Stimulated activated CD4-positive, alpha-beta T cell treated with anti-CD3 and anti-CD28 coated beads, Interleukin-2, amount 100 ng/mL, for 4 hours (primary cell): Measurements from ENCODE around the gene PRKAR1B.

Experiments
- DNase-seq: peaks from one replicate; pipeline ENCODE4 v3.0.0-alpha.2; 2020; ENCODE audit warnings: low read depth

The PRKAR1B gene

DNA sequence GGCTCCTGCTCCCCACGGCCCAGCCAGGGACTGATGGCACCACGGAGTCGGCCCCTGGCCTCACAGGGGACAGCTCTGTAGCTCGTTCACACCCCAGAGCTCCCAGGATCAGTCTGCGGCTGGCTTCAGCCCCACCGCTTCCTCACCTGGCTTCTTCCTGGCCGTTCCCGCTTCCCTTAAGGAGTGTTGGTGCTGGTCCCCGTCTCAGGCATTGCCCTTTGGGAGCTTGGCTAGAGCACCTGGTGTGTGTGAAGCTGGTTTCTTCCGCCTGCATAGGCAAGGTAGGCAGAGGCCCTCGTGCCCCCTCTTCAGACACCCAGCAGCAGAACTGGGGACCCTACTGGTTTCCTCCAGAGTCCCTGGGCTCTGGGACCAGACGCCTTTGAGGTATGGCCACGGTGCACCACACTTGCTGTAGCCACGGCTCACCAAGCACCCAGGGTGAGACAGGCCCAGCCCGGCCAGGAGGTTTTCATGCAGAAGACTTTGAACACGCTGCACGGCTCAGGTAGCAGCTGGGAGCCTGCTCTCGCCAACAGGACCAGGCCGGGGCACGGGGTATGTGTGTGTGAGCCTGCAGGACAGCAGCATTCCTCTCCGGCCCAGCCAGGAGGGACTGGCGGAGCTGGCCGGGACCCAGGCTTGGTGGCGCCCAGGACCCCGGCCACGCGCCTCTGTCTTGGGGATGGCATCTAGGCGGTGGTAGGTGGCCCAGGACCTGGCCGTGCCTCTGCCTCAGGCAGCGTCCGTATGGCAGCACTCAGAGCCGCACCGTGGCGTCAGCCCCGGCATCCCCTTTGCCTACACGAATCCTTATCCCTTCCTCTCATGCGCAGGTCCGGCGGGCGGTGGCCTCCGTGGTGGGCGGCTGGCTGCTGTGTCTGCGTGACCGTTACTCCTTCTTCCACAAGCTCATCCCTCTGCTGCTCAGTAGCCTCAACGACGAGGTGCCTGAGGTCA is 13.2 kb upstream of the PRKAR1B start:
- no peak for DNase-seq

DNA sequence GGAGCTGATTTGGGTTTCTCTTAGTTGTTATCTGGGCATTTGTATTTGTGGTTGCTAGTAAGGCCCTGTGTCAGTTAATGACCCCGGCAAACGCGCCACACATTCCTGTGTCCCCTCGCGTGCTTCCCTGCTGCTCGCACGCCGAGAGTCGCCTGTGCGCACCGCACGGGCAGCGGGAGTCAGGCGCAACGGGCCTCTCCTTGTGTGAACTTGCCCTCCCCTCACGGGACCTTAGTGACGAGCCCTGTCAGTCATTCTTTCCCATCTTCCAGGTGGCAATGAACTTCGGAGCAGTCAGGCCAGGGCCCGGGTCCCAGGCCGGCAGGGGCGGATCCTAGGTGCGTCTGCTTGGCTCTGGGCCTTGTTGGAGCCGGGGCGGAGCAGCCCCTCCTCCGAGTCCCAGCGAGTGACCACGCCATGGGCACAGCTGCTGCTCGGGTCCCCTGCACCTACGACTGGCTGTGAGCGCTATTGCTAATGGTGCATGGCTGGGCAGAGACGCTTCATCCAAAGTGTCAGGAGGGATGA is 12.4 kb upstream of the PRKAR1B start:
- no peak for DNase-seq

DNA sequence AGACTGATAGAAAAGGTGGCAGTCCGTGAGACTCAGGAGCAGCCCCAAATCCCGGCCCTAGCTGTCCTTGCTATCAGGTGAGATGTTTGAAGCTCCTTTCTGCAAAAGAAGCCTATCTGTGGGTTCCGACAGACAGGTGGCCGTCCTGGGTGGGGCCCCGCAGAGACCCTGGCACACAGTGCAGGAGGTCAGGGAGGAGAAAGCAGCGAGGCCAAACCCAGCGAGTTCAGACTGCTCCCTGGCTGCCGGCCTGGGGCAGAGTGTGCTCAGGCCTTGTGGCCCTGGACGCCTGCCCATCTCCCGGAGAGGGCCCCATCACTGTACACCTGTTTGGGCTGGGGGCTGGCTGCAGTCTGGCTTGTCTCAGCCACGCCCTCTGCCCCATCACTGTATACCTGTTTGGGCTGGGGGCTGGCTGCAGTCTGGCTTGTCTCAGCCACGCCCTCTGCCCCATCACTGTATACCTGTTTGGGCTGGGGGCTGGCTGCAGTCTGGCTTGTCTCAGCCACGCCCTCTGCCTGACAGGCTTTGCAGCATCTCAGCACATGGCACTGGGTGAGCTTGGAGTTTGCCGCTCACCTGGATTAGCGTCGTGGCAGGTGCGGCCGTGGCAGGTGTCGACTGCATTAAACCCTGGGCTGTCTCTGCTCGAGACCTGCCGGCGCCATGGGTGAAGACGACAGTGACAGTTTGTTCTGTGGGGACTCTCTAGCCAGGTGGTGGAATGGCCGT is 11.8 kb upstream of the PRKAR1B start:
- DNase-seq: no peak

DNA sequence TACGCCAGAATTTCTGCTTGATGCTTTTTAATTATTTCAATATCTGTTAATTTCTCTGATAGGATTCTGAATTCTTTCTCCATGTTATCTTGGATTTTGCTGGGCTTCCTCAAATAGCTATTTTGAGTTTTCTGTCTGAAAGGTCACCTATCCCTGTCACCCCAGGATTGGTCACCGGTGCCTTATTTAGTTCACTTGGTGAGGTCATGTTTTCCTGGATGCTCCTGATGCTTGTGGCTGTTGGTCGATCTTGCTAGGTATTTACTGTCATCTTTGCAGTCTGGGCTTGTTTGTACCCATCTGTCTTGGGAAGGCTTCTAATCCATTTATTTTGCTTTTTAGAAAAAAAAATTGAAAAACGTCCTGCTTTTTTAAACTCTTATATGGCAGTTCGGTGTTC is 11.2 kb upstream of the PRKAR1B start:
- no peak for DNase-seq

DNA sequence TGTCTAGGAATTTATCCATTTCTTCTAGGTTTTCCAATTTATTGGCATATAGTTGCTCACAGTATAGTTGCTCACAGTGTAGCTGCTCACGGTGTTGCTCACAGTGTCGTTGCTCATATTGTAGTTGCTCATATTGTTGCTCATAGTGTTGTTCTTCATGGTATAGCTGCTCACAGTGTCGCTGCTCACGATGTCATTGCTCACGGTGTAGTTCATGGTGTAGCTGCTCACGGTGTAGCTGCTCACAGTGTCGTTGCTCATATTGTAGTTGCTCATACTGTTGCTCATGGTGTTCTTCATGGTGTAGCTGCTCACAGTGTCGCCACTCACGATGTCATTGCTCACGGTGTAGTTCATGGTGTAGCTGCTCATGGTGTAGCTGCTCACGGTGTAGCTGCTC is 7.7 kb upstream of the PRKAR1B start:
- DNase-seq: no peak

DNA sequence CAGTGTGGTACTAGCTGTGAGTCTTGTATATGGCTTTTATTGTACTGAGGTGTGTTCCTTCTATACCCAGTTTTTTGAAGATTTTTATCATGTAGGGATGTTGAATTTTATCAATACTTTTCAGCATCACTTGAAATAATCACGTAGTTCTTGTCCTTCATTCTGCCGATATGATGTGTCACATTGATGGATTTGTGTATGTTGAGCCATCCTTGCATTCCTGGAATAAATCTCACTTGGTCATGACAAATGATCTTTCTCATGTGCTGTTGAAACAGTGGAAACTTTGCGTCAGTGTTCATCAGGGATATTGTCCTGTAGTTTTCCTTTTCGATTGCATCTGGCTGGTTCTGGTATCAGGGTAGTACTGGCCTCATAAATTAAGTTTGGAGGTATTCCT is 7.1 kb upstream of the PRKAR1B start:
- DNase-seq: no peak

DNA sequence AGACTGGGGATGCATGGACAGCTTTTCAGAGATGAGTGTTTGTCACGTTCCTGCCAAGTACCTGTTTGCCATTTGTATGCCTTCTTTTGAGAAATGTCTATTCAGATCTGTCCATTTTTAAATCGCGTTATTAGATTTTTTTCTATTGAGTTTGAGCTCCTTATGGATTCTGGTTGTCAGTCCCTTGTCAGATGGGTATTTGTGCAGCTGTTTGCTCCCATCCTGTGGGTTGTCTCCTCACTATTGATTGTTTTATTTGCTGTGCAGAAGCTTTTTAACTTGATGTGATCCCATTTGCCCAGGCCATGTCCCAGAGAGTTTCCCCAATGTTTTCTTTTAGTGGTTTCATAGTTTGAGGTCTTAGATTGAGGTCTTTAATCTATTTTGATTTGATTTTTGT is 5.5 kb upstream of the PRKAR1B start:
- DNase-seq: no peak

GRCh38 chr7:732094-732541 is 5.0 kb upstream of the PRKAR1B start:
- DNase-seq: no peak

DNA sequence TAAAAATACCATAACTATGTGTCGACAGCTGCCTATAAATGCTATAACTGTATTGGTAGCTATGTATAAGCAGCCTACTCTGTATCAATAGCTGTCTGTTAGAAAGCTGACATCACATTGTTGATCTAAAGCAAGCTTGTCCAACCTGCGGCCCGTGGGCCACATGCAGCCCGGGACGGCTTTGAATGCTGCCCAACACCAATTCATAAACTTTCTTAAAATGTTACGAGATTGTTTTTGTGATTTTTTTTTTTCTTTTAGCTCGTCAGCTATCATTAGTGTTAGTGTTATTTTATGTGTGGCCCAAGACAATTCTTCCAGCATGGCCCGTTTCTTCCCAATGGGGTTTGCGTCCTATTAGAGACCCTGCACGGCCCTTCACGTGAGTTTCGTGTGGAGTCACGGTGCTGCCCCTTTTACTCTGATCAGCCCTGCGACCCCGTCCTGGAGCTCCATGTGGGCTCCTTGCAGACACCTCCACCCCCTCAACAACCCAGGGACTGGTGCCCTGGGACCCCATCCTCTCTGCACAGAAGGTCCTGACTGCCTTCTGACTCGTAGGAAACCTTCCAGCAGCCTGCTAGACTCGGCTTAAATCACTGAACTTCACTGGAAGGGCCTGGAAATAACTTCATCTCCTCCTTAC is 4.5 kb upstream of the PRKAR1B start:
- no peak for DNase-seq

- no peak for DNase-seq
These were observed 3.7 kb upstream of the PRKAR1B start for GRCh38 chr7:730501-731439.

- no peak for DNase-seq
These were observed 2.3 kb upstream of the PRKAR1B start for GRCh38 chr7:729140-730000.

- DNase-seq: no peak
These were observed 1.5 kb upstream of the PRKAR1B start for GRCh38 chr7:728602-729001.

GRCh38 chr7:727806-728460 is 852 bp upstream of the PRKAR1B start:
- no peak for DNase-seq

DNA sequence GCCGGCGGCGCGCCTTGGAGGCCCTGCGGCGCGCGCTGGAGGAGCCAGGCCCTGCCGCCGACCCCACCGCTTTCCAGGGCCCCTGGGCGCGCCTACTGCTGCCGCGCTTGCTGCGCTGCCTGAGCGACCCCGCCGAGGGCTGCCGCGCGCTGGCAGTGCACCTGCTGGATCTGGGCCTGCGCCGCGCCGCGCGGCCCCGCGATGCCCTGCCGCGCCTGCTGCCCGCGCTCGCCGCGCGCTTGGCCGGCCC is 302 bp downstream of the PRKAR1B start:
- DNase-seq: no peak

GRCh38 chr7:726084-726853 is 812 bp downstream of the PRKAR1B start, which contains the start of gene DNAAF5:
Gene DNAAF5, plus strand, starts transcription at chr7:726699. Its CDS starts 22 bp downstream, at chr7:726721.
- DNase-seq: peak; percentile 85

DNA sequence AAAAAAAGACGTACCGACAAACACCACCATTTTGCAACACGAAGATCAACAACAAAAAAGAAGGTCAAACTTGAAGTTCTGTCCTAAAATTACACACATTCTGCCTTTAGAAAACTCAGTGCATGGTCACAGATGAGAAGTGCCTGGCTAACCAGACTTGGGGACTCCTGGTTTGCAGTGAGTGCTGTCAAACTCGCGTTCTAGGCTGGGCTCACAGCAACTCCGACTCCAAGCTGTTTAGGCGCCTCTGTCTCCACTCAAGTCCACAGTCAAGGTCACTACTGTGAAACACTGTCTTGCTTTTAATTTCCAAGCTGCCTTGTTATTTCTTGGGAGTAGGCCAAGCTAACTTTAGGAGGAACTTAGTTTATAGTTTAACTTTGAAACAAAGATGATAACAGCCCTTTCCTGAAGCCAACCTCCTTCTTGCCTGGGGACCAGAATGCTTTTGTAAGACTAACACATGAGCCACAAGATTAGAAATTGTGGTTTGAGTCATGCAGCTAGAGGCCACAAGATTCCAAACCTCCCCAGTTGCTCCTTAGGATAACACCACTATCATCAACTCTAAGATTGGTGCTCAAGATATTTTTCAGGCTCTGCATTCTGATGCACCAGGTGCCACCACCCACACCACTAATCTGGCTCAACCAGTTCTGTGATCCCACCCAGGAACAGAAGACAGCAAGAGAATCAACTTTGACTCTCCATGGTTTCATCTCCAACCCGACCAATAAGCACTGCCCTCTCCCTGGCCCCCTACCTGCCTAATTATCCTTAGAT is 1.7 kb downstream of the PRKAR1B start:
- no peak for DNase-seq

- no peak for DNase-seq
These were observed 2.8 kb downstream of the PRKAR1B start for GRCh38 chr7:724298-724697.

GRCh38 chr7:723541-723940 is 3.5 kb downstream of the PRKAR1B start:
- no peak for DNase-seq
